Activated naive CD4-positive, alpha-beta T cell treated with anti-CD3 and anti-CD28 coated beads, Interleukin-2, amount 50 U/mL, for 24 hours (primary cell): ENCODE measurements around the gene CEP162.
A peak's percentile ranks its signal among the peaks of the same experiment; 100 is the strongest.
"Not testable (repeated sequence)": the region's sequence is repeated elsewhere in the genome, so short reads cannot be mapped to it uniquely, and the experiment has no call there.

Experiments
- H3K27ac Mint-ChIP-seq: one replicate; pipeline ENCODE4 v1.8.0; 2021; ENCODE audit warnings: mild to moderate bottlenecking, mixed read lengths
- H3K27me3 Mint-ChIP-seq: one replicate; pipeline ENCODE4 v1.8.0; 2021; ENCODE audit warnings: mixed read lengths
- H3K36me3 Mint-ChIP-seq: one replicate; pipeline ENCODE4 v1.8.0; 2021; ENCODE audit warnings: mixed read lengths
- H3K4me1 Mint-ChIP-seq: one replicate; pipeline ENCODE4 v1.8.0; 2021; ENCODE audit warnings: mixed read lengths
- H3K4me3 Mint-ChIP-seq: one replicate; pipeline ENCODE4 v1.8.0; 2021; ENCODE audit warnings: mild to moderate bottlenecking, mixed read lengths
- H3K9me3 Mint-ChIP-seq: one replicate; pipeline ENCODE4 v1.8.0; 2021; ENCODE audit warnings: mixed read lengths

CEP162 gene

DNA sequence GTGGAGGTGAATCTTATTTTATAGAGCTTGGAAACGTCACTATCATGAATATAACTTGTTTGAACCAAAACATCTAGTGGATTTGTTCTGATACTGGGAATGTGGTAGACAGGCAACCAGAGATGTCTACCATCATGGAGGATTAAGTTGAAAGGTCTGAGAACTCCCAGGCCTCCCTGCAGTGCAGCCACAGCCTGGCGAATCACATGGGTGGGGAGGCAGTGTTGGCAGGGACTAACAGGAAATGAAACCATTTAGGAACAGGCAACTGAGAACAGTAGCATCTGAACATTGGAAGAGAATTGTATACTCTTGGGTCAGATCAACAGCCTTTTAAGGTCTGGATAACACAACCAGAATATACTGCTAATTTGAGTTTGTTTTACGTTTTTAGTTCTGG is 22.3 kb upstream of the CEP162 start:
- no peak overlapping the region for H3K4me3 Mint-ChIP-seq
- peaks cover 21% of the 10 kb centered on the region for H3K27me3 Mint-ChIP-seq
- H3K36me3 Mint-ChIP-seq: no peaks in the 10 kb centered on the region
- no peak overlapping the region for H3K27ac Mint-ChIP-seq
- no peaks in the 10 kb centered on the region for H3K9me3 Mint-ChIP-seq
- no peaks in the 10 kb centered on the region for H3K4me1 Mint-ChIP-seq

DNA sequence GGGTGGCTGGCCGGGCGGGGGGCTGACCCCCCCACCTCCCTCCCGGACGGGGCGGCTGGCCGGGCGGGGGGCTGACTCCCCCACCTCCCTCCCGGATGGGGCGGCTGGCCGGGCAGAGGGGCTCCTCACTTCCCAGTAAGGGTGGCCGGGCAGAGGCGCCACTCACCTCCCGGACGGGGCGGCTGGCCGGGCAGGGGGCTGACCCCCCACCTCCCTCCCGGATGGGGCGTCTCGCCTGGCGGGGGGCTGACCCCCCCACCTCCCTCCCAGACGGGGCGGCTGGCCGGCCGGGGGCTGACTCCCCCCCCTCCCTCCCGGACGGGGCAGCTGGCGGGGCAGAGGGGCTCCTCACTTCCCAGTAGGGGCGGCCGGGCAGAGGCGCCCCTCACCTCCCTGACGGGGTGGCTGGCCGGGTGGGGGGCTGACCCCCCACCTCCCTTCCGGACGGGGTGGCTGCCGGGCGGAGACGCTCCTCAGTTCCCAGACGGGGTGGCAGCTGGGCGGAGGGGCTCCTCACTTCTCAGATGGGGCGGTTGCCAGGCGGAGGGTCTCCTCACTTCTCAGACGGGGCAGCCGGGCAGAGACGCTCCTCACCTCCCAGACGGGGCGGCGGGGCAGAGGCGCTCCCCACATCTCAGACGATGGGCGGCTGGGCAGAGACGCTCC is 17.1 kb upstream of the CEP162 start:
- not testable (repeated sequence) for H3K4me3 Mint-ChIP-seq, H3K4me1 Mint-ChIP-seq, H3K9me3 Mint-ChIP-seq, H3K27ac Mint-ChIP-seq, H3K36me3 Mint-ChIP-seq, H3K27me3 Mint-ChIP-seq

DNA sequence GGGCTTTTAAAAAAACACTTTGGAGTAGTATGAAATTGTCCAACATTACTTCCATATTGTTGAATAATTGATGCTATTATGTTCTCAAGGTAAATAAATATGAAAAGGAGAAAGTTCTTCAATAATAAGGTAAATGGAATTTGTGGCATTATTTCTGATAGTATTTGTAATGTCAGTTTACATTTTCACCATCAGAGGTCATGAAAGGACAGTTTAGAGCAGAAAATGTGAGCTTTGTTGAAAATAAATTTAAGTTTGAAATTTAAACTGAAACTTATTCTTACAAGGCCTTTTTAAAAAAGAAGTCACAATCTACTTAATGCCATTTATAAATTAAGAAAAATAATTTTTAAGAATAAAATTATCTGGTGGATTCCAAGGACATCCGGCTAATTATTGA is 15.8 kb upstream of the CEP162 start:
- no peaks in the 10 kb centered on the region for H3K27me3 Mint-ChIP-seq
- no peaks in the 10 kb centered on the region for H3K4me1 Mint-ChIP-seq
- H3K27ac Mint-ChIP-seq: no peak overlapping the region

DNA sequence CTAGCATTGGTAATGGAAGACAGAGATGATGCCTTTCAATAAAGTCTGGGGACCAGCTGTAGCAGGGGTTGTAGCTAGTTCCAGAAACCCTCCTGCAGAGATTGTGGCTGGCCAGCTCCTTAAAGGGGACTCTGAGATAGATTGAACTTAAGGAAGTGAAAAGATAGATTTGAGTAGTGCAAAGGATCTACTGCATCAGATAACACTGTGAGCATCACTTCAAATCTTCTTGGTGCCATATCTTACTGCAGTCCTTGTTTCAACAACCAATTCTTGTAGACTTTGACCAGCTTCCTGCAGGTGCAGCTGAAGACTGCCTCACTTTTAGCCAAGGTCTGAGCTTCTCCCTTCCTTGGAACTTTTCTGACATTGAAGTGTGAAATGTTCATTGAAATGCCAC is 14.8 kb upstream of the CEP162 start:
- no peak overlapping the region for H3K27ac Mint-ChIP-seq
- H3K36me3 Mint-ChIP-seq: no peaks in the 10 kb centered on the region
- H3K4me1 Mint-ChIP-seq: no peaks in the 10 kb centered on the region
- no peaks in the 10 kb centered on the region for H3K9me3 Mint-ChIP-seq
- H3K4me3 Mint-ChIP-seq: no peak overlapping the region
- peaks cover 5% of the 10 kb centered on the region for H3K27me3 Mint-ChIP-seq

More for the DNA sequence above, 15.8 kb upstream of the CEP162 start:
- H3K9me3 Mint-ChIP-seq: no peaks in the 10 kb centered on the region
- no peak overlapping the region for H3K4me3 Mint-ChIP-seq
- no peaks in the 10 kb centered on the region for H3K36me3 Mint-ChIP-seq

DNA sequence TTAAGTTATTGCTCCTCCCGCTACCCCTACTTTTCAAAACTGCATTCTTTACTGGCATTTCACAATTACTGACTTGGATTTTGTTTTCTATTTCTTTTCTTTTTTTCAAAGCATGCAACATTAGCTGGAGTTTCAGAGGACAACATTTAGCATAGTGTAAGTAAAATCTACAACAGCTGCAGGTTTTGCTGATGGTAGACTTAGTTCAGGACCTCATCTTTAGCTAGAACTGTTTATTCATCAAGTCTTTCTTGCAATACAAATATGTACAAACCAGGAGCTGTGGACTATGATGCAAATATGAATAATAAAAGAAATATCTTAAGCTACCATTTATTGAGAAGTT is 728 bp upstream of the CEP162 start:
- Mint-ChIP-seq H3K4me1 (peaks cover 28% of the 10 kb centered on the region), H3K36me3 (no peaks in the 10 kb centered on the region), H3K27me3 (peaks cover 9% of the 10 kb centered on the region), H3K9me3 (no peaks in the 10 kb centered on the region), H3K27ac (peak overlapping the region; percentile 96), H3K4me3 (peak overlapping the region; percentile 100)

DNA sequence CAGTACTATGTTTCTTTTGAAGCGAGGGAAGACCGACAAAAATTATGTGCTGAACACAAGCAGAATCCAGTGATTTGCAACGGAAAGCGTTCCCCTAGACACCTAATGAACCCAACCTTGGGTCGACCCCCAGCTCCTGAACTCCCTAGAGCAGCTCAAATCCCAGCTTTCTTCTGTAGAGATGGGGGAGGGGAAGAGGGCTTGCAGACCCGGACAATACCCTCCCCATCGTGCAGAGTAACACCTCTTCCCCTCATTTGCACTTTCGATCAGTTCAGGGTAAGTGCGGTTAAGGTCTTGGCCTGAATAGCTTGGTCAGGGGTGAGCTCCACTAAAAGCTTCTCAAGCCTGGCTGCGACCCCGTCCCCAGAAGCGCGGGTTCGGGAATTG is 404 bp downstream of the CEP162 start:
- Mint-ChIP-seq H3K4me3 (peak overlapping the region; percentile 100), H3K27ac (no peak overlapping the region), H3K36me3 (peaks cover 2% of the 10 kb centered on the region), H3K27me3 (peaks cover 1% of the 10 kb centered on the region), H3K4me1 (peaks cover 28% of the 10 kb centered on the region), H3K9me3 (no peaks in the 10 kb centered on the region)

DNA sequence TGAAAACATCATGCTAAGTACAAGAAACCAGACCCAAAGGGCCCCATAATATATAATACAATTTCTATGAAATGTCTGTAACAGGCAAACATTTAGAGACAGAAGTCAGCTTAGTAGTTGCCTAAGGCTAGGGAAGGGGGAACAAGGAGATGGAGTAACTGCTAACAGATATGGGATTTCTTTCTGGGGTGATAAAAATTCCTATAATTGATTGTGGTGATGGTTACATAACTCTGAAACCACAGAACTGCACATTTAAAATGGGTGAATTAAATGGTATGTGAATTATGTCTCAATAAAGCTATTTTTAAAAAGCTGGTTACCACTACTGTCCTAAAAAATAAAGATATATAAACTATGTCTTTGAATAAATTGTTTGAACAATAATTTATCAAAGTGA is 3.2 kb downstream of the CEP162 start:
- Mint-ChIP-seq H3K27me3 (no peaks in the 10 kb centered on the region), H3K36me3 (peaks cover 2% of the 10 kb centered on the region), H3K4me1 (peaks cover 28% of the 10 kb centered on the region), H3K4me3 (no peak overlapping the region), H3K27ac (no peak overlapping the region), H3K9me3 (no peaks in the 10 kb centered on the region)

DNA sequence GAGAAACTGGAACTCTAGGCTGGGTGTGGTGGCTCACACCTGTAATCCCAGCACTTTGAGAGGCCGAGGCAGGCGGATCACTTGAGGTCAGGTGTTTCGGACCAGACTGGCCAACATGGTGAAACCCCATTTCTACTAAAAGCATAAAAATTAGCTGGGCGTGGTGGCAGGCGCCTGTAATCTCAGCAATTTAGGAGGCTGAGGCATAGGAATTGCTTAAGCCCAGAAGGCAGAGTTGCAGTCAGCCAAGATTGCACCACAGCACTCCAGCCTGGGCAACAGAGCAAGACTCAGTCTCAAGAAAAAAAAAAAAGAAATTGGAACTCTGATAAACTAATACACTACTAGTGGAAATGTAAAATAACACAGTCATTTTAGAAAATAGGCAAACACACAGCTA is 3.8 kb downstream of the CEP162 start:
- H3K4me1 Mint-ChIP-seq: peaks cover 25% of the 10 kb centered on the region
- not testable (repeated sequence) for H3K36me3 Mint-ChIP-seq, H3K9me3 Mint-ChIP-seq, H3K27me3 Mint-ChIP-seq, H3K27ac Mint-ChIP-seq, H3K4me3 Mint-ChIP-seq

DNA sequence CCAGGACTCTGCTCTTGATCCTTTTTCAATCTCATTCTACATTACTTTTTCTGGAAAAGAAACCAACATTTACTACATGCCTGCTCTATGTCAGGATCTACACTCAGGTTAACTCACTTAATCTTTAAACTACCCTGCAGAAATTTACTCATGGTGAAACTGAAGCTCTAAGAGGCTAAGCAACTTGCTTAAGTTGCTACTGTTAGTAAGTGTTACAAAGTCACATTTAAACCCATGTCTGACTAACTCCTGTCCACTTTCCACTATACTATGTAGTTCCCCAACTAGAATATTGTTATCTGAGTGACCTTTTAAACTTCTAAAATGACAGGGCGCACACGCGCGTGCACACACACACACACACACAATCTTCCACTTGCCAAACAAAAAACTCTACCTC is 5.0 kb downstream of the CEP162 start:
- H3K4me3 Mint-ChIP-seq: no peak overlapping the region
- no peak overlapping the region for H3K27ac Mint-ChIP-seq
- H3K9me3 Mint-ChIP-seq: no peaks in the 10 kb centered on the region
- peaks cover 2% of the 10 kb centered on the region for H3K36me3 Mint-ChIP-seq
- peaks cover 17% of the 10 kb centered on the region for H3K4me1 Mint-ChIP-seq
- H3K27me3 Mint-ChIP-seq: no peaks in the 10 kb centered on the region

DNA sequence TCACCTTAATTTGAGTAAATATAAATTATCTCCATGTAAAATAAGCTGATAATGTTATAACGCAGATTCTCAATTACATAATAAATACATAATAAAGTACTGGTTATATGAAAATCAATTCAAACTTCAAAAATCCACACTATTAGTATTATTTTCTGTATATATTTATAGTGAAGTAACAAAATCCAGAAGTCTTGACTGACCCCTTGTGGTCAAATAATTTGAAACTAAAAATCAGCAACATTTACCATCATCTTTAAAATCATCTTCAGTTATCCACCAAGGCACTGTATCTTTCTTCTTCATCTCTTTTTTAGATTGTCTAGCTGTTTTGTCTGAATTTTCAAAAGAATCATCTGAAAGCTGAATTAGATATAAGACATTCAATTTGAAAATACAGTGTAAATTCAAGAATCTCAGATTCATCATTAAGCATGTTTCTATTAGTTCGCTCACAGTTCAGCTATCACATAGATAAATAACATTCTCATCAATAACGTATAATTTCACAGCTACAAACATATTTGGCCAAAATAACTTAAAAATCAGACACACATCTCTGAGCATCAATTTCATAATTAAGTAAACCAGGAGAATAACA is 6.5 kb downstream of the CEP162 start:
- Mint-ChIP-seq H3K27me3 (no peaks in the 10 kb centered on the region), H3K27ac (no peak overlapping the region), H3K4me3 (no peak overlapping the region), H3K9me3 (no peaks in the 10 kb centered on the region), H3K36me3 (peaks cover 5% of the 10 kb centered on the region), H3K4me1 (peaks cover 8% of the 10 kb centered on the region)

DNA sequence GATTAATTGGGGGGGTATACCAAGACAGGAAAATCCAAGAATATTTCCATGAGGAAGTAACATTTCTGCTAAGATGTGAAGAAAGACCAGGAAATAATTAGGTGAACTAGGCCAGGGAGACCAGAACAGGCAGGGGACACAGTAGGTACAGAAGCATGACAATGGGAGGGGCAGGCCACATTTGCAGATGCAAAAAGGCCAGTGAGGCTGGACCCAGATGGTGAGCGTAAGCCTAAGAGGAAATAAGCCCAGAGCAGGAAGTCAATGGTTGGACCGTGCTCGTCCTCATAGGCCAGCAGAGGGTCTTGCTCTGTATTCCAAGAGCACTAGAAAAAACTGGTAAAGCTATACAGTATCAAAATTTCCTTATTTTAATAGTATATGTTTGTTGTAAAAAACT is 9.4 kb downstream of the CEP162 start:
- Mint-ChIP-seq H3K4me1 (no peaks in the 10 kb centered on the region), H3K27me3 (no peaks in the 10 kb centered on the region), H3K27ac (no peak overlapping the region)

DNA sequence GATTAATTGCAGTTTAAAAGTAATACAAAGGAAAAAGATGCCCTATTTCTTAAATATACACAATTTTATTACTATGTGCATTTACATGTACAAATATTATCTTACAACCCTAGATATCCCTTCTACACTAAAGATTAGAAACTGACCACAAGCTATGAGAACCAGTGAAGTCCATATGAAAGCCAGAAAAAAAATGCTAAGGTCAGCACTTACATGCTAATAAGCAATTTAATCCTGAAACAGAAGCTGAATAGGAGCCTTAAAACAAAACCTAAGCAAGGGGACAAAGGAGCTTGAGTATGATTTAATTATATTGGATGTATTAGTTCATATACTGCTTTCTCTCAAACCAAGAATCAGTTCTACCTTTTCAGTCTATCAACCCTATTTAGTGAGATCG is 14.2 kb downstream of the CEP162 start:
- Mint-ChIP-seq H3K27me3 (no peaks in the 10 kb centered on the region), H3K27ac (no peak overlapping the region), H3K9me3 (no peaks in the 10 kb centered on the region), H3K4me1 (no peaks in the 10 kb centered on the region), H3K4me3 (no peak overlapping the region), H3K36me3 (peaks cover 14% of the 10 kb centered on the region)

More for the DNA sequence above, 9.4 kb downstream of the CEP162 start:
- no peaks in the 10 kb centered on the region for H3K9me3 Mint-ChIP-seq
- H3K36me3 Mint-ChIP-seq: peaks cover 8% of the 10 kb centered on the region
- no peak overlapping the region for H3K4me3 Mint-ChIP-seq

DNA sequence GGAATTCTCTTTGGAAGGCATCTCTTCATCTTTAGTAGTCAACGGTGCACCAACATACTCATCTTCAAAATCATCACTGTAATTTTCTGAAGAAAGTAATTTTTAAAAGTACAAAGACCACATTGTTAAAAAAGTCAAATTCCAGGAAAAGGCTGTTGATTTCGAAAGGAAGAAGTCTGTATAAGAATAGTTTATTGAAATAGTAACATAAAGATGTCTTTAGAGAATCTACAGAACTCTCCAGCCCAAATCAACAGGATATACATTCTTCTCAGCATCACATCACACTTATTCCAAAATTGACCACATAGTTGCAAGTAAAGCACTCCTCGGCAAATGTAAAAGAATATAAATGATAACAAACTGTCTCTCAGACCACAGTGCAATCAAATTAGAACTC is 23.4 kb downstream of the CEP162 start:
- Mint-ChIP-seq H3K9me3 (no peaks in the 10 kb centered on the region), H3K27me3 (no peaks in the 10 kb centered on the region), H3K4me3 (no peak overlapping the region), H3K4me1 (no peaks in the 10 kb centered on the region), H3K27ac (no peak overlapping the region), H3K36me3 (peaks cover 19% of the 10 kb centered on the region)

DNA sequence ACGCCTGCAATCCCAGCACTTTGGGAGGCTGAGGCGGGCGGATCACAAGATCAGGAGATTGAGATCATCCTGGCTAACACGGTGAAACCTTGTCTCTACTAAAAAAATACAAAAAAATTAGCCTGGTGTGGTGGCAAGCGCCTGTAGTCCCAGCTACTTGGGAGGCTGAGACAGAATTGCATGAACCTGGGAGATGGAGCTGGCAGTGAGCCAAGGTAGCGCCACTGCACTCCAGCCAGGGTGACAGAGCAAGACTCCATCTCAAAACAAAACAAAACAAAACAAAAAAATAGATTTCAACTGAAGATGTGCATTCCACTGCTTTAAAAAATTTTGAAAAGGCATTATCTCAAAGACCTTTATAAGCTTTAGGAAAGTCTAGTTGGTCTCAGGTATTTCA is 27.5 kb downstream of the CEP162 start:
- not testable (repeated sequence) for H3K4me3 Mint-ChIP-seq, H3K9me3 Mint-ChIP-seq, H3K4me1 Mint-ChIP-seq, H3K27ac Mint-ChIP-seq, H3K27me3 Mint-ChIP-seq
- H3K36me3 Mint-ChIP-seq: peaks cover 26% of the 10 kb centered on the region

DNA sequence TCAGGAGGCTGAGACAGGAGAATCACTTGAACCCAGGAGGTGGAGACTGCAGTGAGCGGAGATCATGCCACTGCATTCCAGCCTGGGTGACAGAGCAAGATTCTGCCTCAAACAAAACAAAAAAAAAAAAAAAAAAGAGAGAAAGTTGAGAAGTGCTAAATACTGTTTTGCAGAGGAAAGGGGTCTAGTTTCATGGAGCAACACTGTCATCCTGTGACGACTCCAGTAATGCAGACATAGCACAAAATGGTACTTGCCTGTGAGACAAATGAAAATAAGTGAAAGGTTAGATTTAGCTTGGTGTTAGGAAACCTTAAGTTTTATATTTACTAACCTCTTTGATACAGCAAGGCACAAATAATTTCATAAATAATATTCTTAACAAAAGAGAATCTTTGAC is 29.7 kb downstream of the CEP162 start:
- Mint-ChIP-seq H3K4me1 (peaks cover 8% of the 10 kb centered on the region), H3K27me3 (no peaks in the 10 kb centered on the region), H3K9me3 (no peaks in the 10 kb centered on the region), H3K4me3 (no peak overlapping the region), H3K27ac (no peak overlapping the region), H3K36me3 (peaks cover 30% of the 10 kb centered on the region)

DNA sequence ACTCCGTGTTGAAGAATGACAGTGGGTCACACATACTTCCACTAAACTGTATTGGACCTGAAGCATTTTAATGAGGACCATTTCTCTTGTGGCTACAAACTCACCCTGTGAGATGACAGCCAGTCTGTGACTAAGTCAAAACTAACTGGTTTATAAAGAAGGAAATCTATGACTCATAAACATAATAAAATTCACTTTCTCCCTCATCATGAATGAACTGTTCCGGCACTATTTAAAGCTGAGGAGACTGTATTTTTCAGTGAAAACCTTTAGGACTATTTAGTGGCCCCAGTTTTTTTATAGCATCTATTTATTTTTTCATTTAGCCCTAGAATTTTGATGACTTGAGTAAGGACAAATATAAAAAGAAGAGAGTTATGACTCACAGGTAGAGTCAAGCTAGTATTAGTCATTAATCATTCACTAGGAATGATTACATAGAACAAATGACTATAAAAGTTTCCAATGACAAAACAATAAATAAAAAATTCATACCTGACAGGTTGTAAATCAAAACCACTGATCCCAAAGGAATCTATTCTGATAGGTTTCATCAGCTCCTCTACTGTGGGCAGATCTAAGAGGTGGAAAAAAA is 34.2 kb downstream of the CEP162 start:
- Mint-ChIP-seq H3K9me3 (no peaks in the 10 kb centered on the region), H3K36me3 (peaks cover 51% of the 10 kb centered on the region), H3K4me3 (no peak overlapping the region), H3K27me3 (no peaks in the 10 kb centered on the region), H3K27ac (peak overlapping the region; percentile 81), H3K4me1 (peaks cover 11% of the 10 kb centered on the region)

DNA sequence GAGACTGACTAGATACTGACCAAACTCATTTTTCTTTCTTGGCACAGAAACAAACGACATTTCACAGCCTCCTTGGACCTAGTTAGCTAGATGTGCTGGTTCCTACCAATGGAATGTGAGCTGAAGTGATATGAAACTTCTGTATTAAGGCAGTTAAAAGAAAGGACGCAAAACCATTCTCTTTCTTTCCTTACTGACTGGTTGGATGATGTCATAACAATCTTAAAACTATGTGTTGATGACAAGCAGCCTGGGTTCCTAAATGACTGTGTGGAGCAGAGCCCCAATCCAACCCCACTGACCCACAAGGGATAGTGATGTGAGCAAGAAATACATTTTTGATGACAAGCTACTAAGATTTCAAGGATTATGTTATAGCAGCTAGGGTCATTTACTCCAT is 35.6 kb downstream of the CEP162 start:
- no peak overlapping the region for H3K27ac Mint-ChIP-seq
- no peaks in the 10 kb centered on the region for H3K9me3 Mint-ChIP-seq
- no peak overlapping the region for H3K4me3 Mint-ChIP-seq
- no peaks in the 10 kb centered on the region for H3K27me3 Mint-ChIP-seq
- peaks cover 49% of the 10 kb centered on the region for H3K36me3 Mint-ChIP-seq
- peaks cover 11% of the 10 kb centered on the region for H3K4me1 Mint-ChIP-seq
